HG03432 (cell line): Measurements from ENCODE around the gene LNX1.

Experiments used
- ATAC-seq: cut with Tn5 transposase; IDR thresholded peaks from one replicate; pipeline ENCODE4 v1.9.1; 2021; ENCODE audit warnings: mild to moderate bottlenecking, moderate library complexity; ENCODE audit not compliant: unreplicated experiment

LNX1 gene

GRCh38 chr4:53601251-53601764 lies 10.0 kb upstream of the LNX1 start:
- peak; percentile 76 for ATAC-seq

DNA sequence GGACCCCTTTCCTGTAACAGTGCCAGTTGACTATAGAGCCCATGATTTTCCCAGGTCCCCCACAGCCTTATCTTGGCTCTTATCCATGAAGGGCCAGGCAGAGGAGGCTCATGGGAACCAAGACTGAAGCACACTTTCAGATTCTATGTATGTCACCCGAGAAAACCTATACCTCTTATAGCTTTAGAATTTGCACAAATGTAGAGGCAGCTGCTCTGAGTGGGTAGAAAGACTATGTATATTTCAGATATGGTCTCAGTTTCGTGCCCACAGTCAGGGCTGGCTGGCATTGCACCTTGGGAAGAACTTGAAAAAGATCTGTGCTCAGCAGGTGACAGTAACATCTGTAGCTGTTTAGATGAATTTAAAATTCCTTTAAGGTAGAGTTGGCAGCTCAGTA lies 8.3 kb upstream of the LNX1 start:
- peak; percentile 69 for ATAC-seq

DNA sequence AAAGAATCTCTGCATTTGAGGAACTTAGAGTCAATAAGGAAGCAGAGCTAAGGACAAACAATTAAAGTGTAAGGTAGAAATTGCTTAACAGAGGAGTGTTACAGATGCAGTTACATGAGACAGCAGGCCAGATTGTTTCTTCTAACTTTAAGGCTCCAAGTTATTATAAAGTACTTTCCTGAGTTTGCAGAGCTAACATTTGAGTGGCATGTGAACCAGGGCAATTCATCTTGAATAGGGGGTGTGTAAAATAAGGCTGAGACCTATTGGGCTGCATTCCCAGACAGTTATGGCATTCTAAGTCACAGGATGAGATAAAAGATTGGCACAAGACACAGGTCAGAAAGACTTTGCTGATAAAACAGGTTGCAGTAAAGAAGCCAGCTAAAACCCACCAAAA lies 7.6 kb upstream of the LNX1 start:
- no peak for ATAC-seq

GRCh38 chr4:53598483-53598882 lies 7.2 kb upstream of the LNX1 start:
- no peak for ATAC-seq

- ATAC-seq, result no peak
Observed at GRCh38 chr4:53596901-53597300, 5.6 kb upstream of the LNX1 start.

DNA sequence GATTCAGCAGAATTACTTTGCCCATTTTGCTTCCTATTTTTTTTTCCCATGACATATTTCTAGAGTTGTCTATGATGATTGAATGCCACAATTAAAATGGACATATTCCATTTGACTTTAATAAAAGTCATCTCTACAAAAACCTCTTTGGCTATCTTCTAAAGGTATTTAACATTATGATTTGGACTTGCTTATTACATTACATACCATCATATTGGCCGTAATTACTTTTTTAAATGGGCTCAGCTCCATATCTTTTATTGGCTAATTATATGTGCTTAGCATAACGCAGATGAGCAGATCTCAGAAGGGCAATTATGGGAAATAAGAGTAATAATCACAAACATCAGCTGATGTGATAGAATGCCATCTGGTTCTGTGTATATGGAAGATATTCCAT lies 4.5 kb upstream of the LNX1 start:
- ATAC-seq, result no peak

DNA sequence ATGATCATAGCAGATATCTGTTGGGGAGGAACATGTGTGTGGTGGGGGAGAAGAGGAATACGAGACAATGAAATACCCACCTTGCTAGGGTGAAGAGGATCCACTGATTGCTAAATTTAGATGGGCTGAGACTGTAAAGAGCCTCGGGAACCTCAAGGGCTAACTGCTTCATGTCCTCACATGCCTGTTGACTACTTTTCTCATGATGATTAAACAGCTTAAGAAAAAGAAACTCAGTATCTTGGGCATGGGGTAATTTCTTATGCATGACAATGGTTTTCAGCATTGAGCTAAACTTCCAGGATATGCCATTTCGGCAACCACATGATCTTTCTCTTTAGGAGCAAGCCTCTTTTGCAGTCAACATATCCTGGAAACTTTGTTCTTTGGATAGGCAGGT lies 3.9 kb upstream of the LNX1 start:
- ATAC-seq, result no peak

GRCh38 chr4:53593765-53594164 lies 2.5 kb upstream of the LNX1 start:
- ATAC-seq, result no peak

DNA sequence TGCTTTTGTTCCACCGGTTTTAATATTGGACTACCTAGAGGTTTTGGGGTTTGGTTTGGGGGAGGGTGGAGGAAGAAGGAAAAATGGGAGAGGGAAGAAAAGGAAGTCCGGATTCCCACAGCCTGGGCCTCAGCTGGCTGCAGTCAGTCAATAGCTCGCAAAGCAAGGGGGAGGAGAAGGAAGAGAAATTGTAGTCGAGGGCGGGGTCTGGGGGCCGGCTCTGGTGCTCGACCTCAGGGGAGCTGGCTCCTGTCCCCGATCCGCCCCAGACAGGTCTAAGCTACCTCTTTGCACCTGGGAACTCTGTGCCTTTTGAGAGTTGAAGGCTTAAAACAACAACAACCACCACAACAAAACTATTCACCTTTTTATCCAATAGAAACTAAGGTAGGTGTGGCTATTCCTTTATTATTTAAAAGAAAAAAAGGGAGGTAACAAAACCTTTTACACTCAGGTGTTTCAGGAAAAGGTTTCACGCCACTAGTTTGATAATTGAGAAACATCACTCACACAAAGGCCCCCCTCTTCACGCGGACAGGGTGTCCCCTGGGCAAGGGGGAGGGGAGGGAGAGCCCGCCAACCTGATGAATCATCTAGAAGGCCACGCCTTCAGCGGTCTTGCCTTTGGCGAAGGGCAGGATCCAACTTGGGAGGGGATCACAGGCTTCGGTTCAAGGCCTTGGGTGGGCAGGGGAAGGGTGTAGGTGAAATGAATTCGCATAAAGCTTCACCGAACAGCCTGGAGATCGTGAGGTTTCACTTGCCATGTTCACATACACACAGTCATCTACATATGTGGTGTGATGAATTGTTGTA lies 1.6 kb upstream of the LNX1 start:
- ATAC-seq, result no peak

GRCh38 chr4:53592122-53592521 lies 836 bp upstream of the LNX1 start:
- no peak for ATAC-seq

DNA sequence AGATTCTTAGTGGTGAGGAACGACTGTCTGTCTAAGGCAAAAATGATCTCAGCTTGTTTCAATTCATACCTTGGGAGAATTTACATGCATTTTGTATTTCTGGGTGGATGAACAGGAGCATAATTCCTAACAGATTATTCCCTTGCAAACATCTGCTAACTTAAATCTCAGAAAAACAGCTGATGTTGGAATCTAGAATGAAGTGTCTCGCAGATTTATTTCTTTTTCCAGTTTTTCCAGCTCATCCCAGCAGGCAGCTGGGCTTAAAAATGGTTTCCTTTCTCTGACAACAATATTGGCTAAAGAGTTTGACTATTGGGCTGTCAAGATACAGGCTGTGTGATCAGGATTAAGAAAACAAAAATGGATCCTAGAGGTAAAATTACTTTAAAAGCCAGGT lies 1.1 kb downstream of the LNX1 start:
- ATAC-seq, result no peak

GRCh38 chr4:53589511-53589910 lies 1.8 kb downstream of the LNX1 start:
- no peak for ATAC-seq

DNA sequence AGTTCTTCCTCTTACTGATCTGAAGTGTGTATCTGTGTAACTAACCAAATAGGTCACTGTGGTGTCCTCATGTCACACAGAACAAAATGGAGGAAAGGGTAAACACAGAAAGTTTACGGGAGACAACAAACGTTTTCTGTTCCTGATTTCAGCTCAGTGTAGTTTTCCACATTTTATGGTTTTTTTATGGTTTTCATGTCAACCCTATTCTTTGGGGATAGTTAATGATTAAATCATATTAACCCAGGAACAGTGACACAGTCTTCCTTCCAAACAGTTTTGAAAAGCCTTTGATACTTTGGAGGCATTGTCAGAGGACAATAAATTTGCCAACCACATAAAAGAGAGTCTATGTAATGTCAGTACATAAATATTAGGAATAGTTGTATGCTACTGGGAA lies 4.2 kb downstream of the LNX1 start:
- no peak for ATAC-seq

- no peak for ATAC-seq
Observed at GRCh38 chr4:53586121-53586816, 5.0 kb downstream of the LNX1 start.

DNA sequence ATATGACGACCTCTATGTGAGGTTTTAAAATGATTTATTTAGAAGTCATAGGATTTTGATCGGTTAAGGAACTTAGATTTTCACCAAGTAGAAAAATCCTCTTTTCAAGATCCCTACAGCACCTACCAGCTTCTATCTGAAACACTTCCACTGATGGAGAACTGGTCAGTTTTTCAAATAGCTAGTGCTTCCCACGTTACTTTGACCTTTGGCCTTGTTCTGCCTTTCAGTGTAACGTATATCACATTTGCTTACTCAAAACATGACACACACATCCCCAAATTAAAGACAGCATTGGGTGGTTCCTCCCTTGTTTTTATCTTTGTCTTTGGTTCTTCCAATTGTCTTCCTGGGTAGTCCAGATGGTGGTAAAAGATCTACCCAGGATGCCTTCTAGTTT lies 6.6 kb downstream of the LNX1 start:
- ATAC-seq, result no peak

DNA sequence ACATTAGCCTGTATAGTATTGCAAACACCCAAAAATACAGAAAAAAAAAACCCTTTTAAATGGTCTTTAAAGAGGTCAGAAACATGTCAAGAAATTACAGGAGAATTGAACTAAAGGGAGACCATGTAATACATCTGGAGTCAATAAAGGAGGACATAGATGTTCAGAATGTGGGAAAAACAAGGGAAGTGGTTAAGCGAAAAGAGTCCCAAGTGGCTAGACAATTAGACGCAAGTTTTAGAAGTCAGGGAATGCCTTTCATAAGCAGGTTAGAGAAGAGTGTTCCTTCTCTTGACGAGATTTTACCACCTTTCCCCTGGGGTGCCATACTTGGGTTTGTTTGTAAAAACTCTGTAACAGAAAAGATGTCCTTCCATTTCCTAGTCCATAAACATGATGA lies 7.8 kb downstream of the LNX1 start:
- no peak for ATAC-seq

- no peak for ATAC-seq
Observed at GRCh38 chr4:53582194-53582593, 9.1 kb downstream of the LNX1 start.

DNA sequence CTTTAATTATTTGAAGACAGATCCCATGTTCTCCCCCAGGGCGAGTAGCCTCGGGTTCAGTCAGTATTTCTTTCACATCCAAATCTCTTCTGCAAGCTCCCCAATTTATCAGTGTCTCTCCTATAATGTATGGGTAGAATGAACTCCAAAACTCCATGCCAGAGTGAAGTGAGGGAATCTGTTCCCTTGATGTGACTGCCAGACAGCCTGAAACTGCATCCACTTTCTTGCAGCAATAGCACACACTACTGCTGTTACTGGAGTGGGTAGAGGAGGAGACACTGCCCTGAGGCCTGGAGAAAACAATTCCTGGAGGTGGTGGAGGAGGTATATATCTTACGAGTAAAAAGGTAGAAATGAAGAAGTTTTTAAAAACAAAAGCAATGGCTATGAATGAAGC lies 11.0 kb downstream of the LNX1 start:
- no peak for ATAC-seq

- no peak for ATAC-seq
Observed at GRCh38 chr4:53579826-53580225, 11.5 kb downstream of the LNX1 start.

GRCh38 chr4:53576676-53577372 lies 14.5 kb downstream of the LNX1 start:
- no peak for ATAC-seq

- ATAC-seq, result no peak
Observed at GRCh38 chr4:53576071-53576617, 15.1 kb downstream of the LNX1 start.
